Ishikawa (cell line): ENCODE data around the gene TRIM44.

Experiments used
- EP300 ChIP-seq: IDR thresholded peaks from 2 replicates; pipeline ENCODE4 v1.6.1; 2012; ENCODE audit warnings: borderline replicate concordance
- FOXM1 ChIP-seq: IDR thresholded peaks from 2 replicates; pipeline ENCODE4 v1.6.1; 2012; ENCODE audit warnings: low read depth, borderline replicate concordance
- RAD21 ChIP-seq: IDR thresholded peaks from 2 replicates; pipeline ENCODE4 v1.6.1; 2012; ENCODE audit warnings: low read depth
- TCF12 ChIP-seq: IDR thresholded peaks from 2 replicates; pipeline ENCODE4 v1.6.1; 2012; ENCODE audit warnings: low read depth
- YY1 ChIP-seq: IDR thresholded peaks from 2 replicates; pipeline ENCODE4 v1.6.1; 2012; ENCODE audit warnings: low read depth
- ZBTB7A ChIP-seq: IDR thresholded peaks from 2 replicates; pipeline ENCODE4 v1.6.1; 2012; ENCODE audit warnings: low read depth
- TF ChIP-seq, protein P1 (sequence below): IDR thresholded peaks from 2 replicates; pipeline ENCODE4 v1.6.1; 2012
- TF ChIP-seq, protein P2 (sequence below): IDR thresholded peaks from 2 replicates; pipeline ENCODE4 v1.6.1; 2012; ENCODE audit warnings: low read depth, mild to moderate bottlenecking
- TF ChIP-seq, protein P3 (sequence below): IDR thresholded peaks from 2 replicates; pipeline ENCODE4 v1.6.1; 2012

DNA sequence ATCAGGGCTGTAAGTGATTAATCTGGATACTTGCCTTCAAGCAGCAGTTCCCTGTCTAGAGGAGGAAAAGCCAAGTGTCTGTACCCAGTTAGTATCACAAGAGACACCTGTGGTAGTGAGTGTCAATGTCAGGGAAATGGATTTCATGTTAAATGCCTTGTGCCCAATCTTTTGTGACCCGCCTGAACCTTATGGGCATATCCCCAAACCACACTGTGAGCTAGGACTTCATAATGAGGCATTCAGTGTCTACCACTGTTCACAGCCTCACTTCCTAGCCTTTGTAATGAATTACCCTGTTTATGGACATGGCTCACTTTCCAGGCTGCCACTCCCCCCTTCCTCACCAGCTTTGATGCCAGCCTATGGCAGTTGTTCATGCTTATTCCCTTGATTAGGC, 125.1 kb downstream of the TRIM44 start:
- TF ChIP-seq YY1 (no peak), EP300 (no peak), ZBTB7A (no peak), FOXM1 (no peak), TCF12 (no peak), RAD21 (no peak)
- TF ChIP-seq, protein P1, sequence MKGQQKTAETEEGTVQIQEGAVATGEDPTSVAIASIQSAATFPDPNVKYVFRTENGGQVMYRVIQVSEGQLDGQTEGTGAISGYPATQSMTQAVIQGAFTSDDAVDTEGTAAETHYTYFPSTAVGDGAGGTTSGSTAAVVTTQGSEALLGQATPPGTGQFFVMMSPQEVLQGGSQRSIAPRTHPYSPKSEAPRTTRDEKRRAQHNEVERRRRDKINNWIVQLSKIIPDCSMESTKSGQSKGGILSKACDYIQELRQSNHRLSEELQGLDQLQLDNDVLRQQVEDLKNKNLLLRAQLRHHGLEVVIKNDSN = no peak
- TF ChIP-seq, protein P2, sequence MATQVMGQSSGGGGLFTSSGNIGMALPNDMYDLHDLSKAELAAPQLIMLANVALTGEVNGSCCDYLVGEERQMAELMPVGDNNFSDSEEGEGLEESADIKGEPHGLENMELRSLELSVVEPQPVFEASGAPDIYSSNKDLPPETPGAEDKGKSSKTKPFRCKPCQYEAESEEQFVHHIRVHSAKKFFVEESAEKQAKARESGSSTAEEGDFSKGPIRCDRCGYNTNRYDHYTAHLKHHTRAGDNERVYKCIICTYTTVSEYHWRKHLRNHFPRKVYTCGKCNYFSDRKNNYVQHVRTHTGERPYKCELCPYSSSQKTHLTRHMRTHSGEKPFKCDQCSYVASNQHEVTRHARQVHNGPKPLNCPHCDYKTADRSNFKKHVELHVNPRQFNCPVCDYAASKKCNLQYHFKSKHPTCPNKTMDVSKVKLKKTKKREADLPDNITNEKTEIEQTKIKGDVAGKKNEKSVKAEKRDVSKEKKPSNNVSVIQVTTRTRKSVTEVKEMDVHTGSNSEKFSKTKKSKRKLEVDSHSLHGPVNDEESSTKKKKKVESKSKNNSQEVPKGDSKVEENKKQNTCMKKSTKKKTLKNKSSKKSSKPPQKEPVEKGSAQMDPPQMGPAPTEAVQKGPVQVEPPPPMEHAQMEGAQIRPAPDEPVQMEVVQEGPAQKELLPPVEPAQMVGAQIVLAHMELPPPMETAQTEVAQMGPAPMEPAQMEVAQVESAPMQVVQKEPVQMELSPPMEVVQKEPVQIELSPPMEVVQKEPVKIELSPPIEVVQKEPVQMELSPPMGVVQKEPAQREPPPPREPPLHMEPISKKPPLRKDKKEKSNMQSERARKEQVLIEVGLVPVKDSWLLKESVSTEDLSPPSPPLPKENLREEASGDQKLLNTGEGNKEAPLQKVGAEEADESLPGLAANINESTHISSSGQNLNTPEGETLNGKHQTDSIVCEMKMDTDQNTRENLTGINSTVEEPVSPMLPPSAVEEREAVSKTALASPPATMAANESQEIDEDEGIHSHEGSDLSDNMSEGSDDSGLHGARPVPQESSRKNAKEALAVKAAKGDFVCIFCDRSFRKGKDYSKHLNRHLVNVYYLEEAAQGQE = no peak
- TF ChIP-seq, protein P3, sequence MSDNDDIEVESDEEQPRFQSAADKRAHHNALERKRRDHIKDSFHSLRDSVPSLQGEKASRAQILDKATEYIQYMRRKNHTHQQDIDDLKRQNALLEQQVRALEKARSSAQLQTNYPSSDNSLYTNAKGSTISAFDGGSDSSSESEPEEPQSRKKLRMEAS = no peak
